K562 (cell line): ENCODE measurements around the gene UTP11. TPM values are rescaled to one million over a fixed set of nuclear protein-coding genes. Genes with fewer than 3 reads are reported as not detected.

ENCODE experiments used
- ARID1B ChIP-seq: fragments of 450-650 bp; IDR thresholded peaks from 2 replicates; pipeline ENCODE4 v1.6.1; 2016; ENCODE audit warnings: antibody characterized with exemption, mild to moderate bottlenecking, inconsistent platforms
- BHLHE40 ChIP-seq: IDR thresholded peaks from 2 replicates; pipeline ENCODE4 v1.6.1; 2011; ENCODE audit warnings: low read length, improper control_type of control experiment
- BRCA1 ChIP-seq, 2 experiments: fragments of 450-650 bp in 1 of 2; sonication (generic) in 1 of 2; formaldehyde crosslinking in 1 of 2; IDR thresholded peaks; 2 replicates each; pipeline versions ENCODE4 v1.5.0 to v1.6.1; 2017 to 2020; ENCODE audit warnings: mild to moderate bottlenecking in 1 of 2, missing genetic modification reagents in 1 of 2
- C11orf30 ChIP-seq: fragments of 450-650 bp; IDR thresholded peaks from 2 replicates; pipeline ENCODE4 v1.6.1; 2016; ENCODE audit warnings: low read depth, mild to moderate bottlenecking
- ELF1 ChIP-seq: fragments of 200-800 bp; sonication (Bioruptor generic); IDR thresholded peaks from 2 replicates; pipeline ENCODE4 v1.6.1; 2016; ENCODE audit warnings: missing genetic modification characterization, missing compliant biosample characterization
- ELF4 ChIP-seq: fragments of 450-650 bp; formaldehyde crosslinking; IDR thresholded peaks from 2 replicates; pipeline ENCODE4 v1.4.0; 2022; ENCODE audit warnings: missing genetic modification characterization
- ETV1 ChIP-seq: fragments of 450-650 bp; conservative IDR thresholded peaks from 2 replicates; pipeline ENCODE4 v1.6.1; 2016; ENCODE audit warnings: missing genetic modification characterization, control low read depth, low read depth, missing compliant biosample characterization
- FOXM1 ChIP-seq, 2 experiments: fragments of 450-650 bp in 1 of 2; sonication (generic) in 1 of 2; formaldehyde crosslinking in 1 of 2; IDR thresholded peaks; 2 replicates each; pipeline versions ENCODE4 v1.6.1 to v1.9.0; 2017 to 2022; ENCODE audit warnings: low read depth in 2 of 2, mild to moderate bottlenecking in 2 of 2, missing genetic modification reagents in 1 of 2, moderate library complexity in 1 of 2
- GABPB2 ChIP-seq: fragments of 250-450 bp; sonication (Bioruptor Pico); conservative IDR thresholded peaks from 2 replicates; pipeline ENCODE4 v1.5.1; 2021; ENCODE audit warnings: mild to moderate bottlenecking
- GATA2 ChIP-seq: sonication (generic); formaldehyde crosslinking; IDR thresholded peaks from 2 replicates; pipeline ENCODE4 v1.4.0; 2020; ENCODE audit warnings: mild to moderate bottlenecking, missing genetic modification reagents
- HMGN3 ChIP-seq: IDR thresholded peaks from 2 replicates; pipeline ENCODE4 v1.6.1; 2011; ENCODE audit warnings: borderline replicate concordance, low read depth, mild to moderate bottlenecking, mixed read lengths, low read length; ENCODE audit not compliant: insufficient read length; ENCODE audit errors: extremely low read depth
- HNRNPL ChIP-seq: fragments of 200-400 bp; formaldehyde crosslinking; IDR thresholded peaks from 2 replicates; pipeline ENCODE4 v1.6.1; 2017; ENCODE audit warnings: low read depth, mild to moderate bottlenecking, low read length
- KLF16 ChIP-seq: IDR thresholded peaks from 2 replicates; pipeline ENCODE4 v1.6.1; 2016; ENCODE audit warnings: antibody characterized with exemption
- OTX1 ChIP-seq: fragments of 450-650 bp; formaldehyde crosslinking; IDR thresholded peaks from 2 replicates; pipeline ENCODE4 v1.4.0; 2022; ENCODE audit warnings: mild to moderate bottlenecking
- PHF20 ChIP-seq: fragments of 450-650 bp; IDR thresholded peaks from 2 replicates; pipeline ENCODE4 v1.6.1; 2018; ENCODE audit not compliant: partially characterized antibody
- RAD21 ChIP-seq, 2 experiments: fragments of 250-450 bp in 1 of 2; fragments of 450-650 bp in 1 of 2; sonication (Bioruptor Pico) in 1 of 2; formaldehyde crosslinking in 1 of 2; IDR thresholded peaks in 1 of 2; conservative IDR thresholded peaks in 1 of 2; 2 replicates each; pipeline versions ENCODE4 v1.4.0 to v1.8.0; 2020 to 2022; ENCODE audit warnings: mild to moderate bottlenecking in 2 of 2, moderate library complexity in 1 of 2
- RHOXF2B ChIP-seq: fragments of 250-450 bp; sonication (Bioruptor Pico); conservative IDR thresholded peaks from 2 replicates; pipeline ENCODE4 v1.5.1; 2021
- SIX5 ChIP-seq, 2 experiments: IDR thresholded peaks; 2 replicates each; pipeline ENCODE4 v1.6.1; 2011; ENCODE audit warnings: low read length in 2 of 2, borderline replicate concordance in 1 of 2, low read depth in 1 of 2, mild to moderate bottlenecking in 1 of 2, moderate library complexity in 1 of 2; ENCODE audit not compliant: insufficient read depth in 1 of 2
- SMAD1 ChIP-seq: fragments of 150-350 bp; IDR thresholded peaks from 2 replicates; pipeline ENCODE4 v1.6.1; 2014; ENCODE audit warnings: low read length, low read depth; ENCODE audit not compliant: partially characterized antibody
- SPI1 ChIP-seq: IDR thresholded peaks from 2 replicates; pipeline ENCODE4 v1.6.1; 2011; ENCODE audit warnings: low read depth, low read length, control low read depth, borderline replicate concordance
- TOE1 ChIP-seq, 2 experiments: fragments of 450-650 bp in 1 of 2; sonication (generic) in 1 of 2; formaldehyde crosslinking in 1 of 2; IDR thresholded peaks; 2 replicates each; pipeline versions ENCODE4 v1.7.1 to v1.8.0; 2016 to 2022; ENCODE audit warnings: borderline replicate concordance in 2 of 2, mild to moderate bottlenecking in 2 of 2, antibody characterized with exemption in 1 of 2, inconsistent platforms in 1 of 2, low read depth in 1 of 2, missing genetic modification reagents in 1 of 2, moderate library complexity in 1 of 2
- XRCC5 ChIP-seq: fragments of 200-400 bp; formaldehyde crosslinking; IDR thresholded peaks from 2 replicates; pipeline ENCODE4 v1.6.1; 2017; ENCODE audit warnings: low read depth, mild to moderate bottlenecking, low read length
- ZBTB17 ChIP-seq: fragments of 450-650 bp; formaldehyde crosslinking; IDR thresholded peaks from 2 replicates; pipeline ENCODE4 v1.4.0; 2020; ENCODE audit warnings: mild to moderate bottlenecking
- ZBTB8A ChIP-seq: fragments of 450-650 bp; IDR thresholded peaks from 2 replicates; pipeline ENCODE4 v1.6.1; 2018; ENCODE audit warnings: mild to moderate bottlenecking, moderate library complexity; ENCODE audit not compliant: partially characterized antibody
- ZNF347 ChIP-seq: fragments of 450-650 bp; formaldehyde crosslinking; IDR thresholded peaks from 2 replicates; pipeline ENCODE4 v1.4.0; 2020; ENCODE audit warnings: low read depth, mild to moderate bottlenecking, moderate library complexity
- ZNF589 ChIP-seq: fragments of 200-800 bp; sonication (Bioruptor generic); IDR thresholded peaks from 2 replicates; pipeline ENCODE4 v1.6.1; 2016; ENCODE audit warnings: low read depth, missing genetic modification characterization, missing compliant biosample characterization
- ZNF695 ChIP-seq: fragments of 450-650 bp; formaldehyde crosslinking; IDR thresholded peaks from 2 replicates; pipeline ENCODE4 v1.4.0; 2020; ENCODE audit warnings: mild to moderate bottlenecking, moderate library complexity
- ZNF780A ChIP-seq: fragments of 250-450 bp; sonication (Bioruptor Pico); IDR thresholded peaks from 2 replicates; pipeline ENCODE4 v1.5.0; 2021; ENCODE audit warnings: mild to moderate bottlenecking
- polyA plus RNA-seq, 8 experiments: library from polyadenylated mRNA; depleted of rRNA in 4 of 8; stranded (reverse) in 5 of 8; unstranded in 3 of 8; fragments of >200 nt; fragmentation: Nextera tagmentation in 2 of 8; fragmentation: Illumina TruSeq in 1 of 8; extraction: Ambion mirVana in 2 of 8; extraction: Trizol in 1 of 8; gene quantifications; 2 replicates each; pipeline versions ENCODE4 v1.2.1 to v1.2.3, GENCODE V29; 2011 to 2014; ENCODE audit warnings: inconsistent platforms in 1 of 8, missing spikeins in 1 of 8
- total RNA-seq, 7 experiments: library from RNA; depleted of rRNA in 6 of 7; stranded (reverse); fragments of >200 nt in 6 of 7; fragmentation: Illumina TruSeq in 2 of 7; extraction: Trizol in 2 of 7; gene quantifications; 2 replicates each; pipeline versions ENCODE4 v1.2.1 to v1.2.3, GENCODE V29; 2011 to 2021; ENCODE audit warnings: low replicate concordance in 1 of 7

The UTP11 gene
- total and polyA plus RNA-seq, 9 of the 15 experiments (the other 6 are each of a cell fraction or from before 2014, with no cell fraction given) = 91.1 to 378 (median 221) TPM

DNA sequence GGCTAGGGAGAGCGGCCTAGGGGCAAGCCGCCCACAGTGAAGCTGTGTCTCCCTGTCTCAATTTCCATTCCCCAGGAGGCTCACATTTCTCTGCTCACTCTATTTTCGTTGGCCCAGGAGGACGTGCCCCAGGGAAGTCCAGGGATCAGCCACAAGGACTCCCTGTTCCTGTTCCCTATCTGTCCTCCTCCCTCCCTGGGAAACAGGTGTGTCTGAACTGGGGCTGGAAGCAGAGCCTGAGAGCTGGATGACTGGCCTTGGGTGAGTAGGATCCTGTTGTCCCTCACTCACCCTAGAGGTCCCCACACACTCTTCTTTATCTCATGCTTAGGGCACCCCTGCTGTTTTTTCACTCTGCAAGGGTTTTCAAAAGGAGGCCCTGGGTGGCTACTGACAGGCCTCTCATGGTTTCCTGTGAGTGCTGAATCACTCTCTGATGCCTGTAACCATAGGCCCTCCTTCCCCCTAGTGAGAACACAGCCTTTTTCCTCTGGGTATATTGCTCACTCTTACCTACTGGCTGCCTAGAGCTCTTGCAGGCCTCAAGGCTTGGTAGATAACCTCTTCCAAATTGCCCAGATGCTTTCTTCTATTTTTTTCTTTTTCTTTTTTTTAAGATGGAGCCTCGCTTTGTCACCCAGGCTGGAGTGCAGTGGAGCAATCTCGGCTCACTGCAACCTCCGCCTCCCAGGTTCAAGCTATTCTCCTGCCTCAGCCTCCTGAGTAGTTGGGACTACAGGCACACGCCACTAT is 3.3 kb upstream of the UTP11 start (continued):
- peak; percentile 95 for TF ChIP-seq C11orf30
- peak; percentile 65 for TF ChIP-seq ARID1B
- TF ChIP-seq SPI1 = no peak
- no peak; the same call in 1 of the 2 replicates for TF ChIP-seq BHLHE40
- no peak for TF ChIP-seq ZBTB8A
- TF ChIP-seq RAD21 (CRISPR knock-in tag; conservative IDR thresholded peaks at IDR 0.05 in 1 of 2, IDR thresholded peaks at IDR 0.05 in 1 of 2) = peak; percentile 31 to 53; a peak in 3 of 4 replicates
- TF ChIP-seq ZNF347 = no peak
- TF ChIP-seq PHF20 = peak; percentile 21
- TF ChIP-seq ZNF695 (CRISPR knock-in tag) = no peak
- peak; percentile 13; the same call in 1 of the 2 replicates for TF ChIP-seq TOE1 (IDR thresholded peaks at IDR 0.05; ENCODE audit: borderline replicate concordance)
- no peak for TF ChIP-seq TOE1 (CRISPR knock-in tag; IDR thresholded peaks at IDR 0.05; ENCODE audit: borderline replicate concordance, low read depth)
- no peak for TF ChIP-seq XRCC5
- TF ChIP-seq OTX1 = 0 out of 2 replicates have a peak, but pooled peaks have one; percentile 40
- no peak for TF ChIP-seq HNRNPL
- TF ChIP-seq RHOXF2B (CRISPR knock-in tag) = no peak
- 0 out of 2 replicates have a peak, but pooled peaks have one; percentile 29 for TF ChIP-seq ZBTB17 (CRISPR knock-in tag)
- no peak for TF ChIP-seq HMGN3
- no peak for TF ChIP-seq GABPB2 (CRISPR knock-in tag)
- TF ChIP-seq FOXM1 (IDR thresholded peaks at IDR 0.05; ENCODE audit: low read depth) = no peak
- TF ChIP-seq FOXM1 (CRISPR knock-in tag; IDR thresholded peaks at IDR 0.05; ENCODE audit: low read depth) = no peak
- peak; percentile 43; the same call in 1 of the 2 replicates for TF ChIP-seq ETV1 (tag)
- TF ChIP-seq ZNF780A (CRISPR knock-in tag) = no peak
- TF ChIP-seq ELF4 = no peak
- TF ChIP-seq KLF16 = peak; percentile 31; the same call in 1 of the 2 replicates
- TF ChIP-seq ZNF589 = peak; percentile 80; the same call in 1 of the 2 replicates
- no peak for TF ChIP-seq BRCA1 (IDR thresholded peaks at IDR 0.05)
- no peak for TF ChIP-seq BRCA1 (CRISPR knock-in tag; IDR thresholded peaks at IDR 0.05)
- no peak for TF ChIP-seq ELF1
- TF ChIP-seq GATA2 (CRISPR knock-in tag) = no peak
- no peak for TF ChIP-seq SIX5 (IDR thresholded peaks at IDR 0.05; ENCODE audit: borderline replicate concordance in 1 of 2, insufficient read depth in 1 of 2, low read depth in 1 of 2, low read length in 2 of 2)
- no peak for TF ChIP-seq SMAD1
